Tibial artery (tissue), 4 donors: ENCODE data around the gene FBXL5.

Experiments used
- DNase-seq, 2 donors: peaks; one replicate each; pipeline ENCODE4 v3.0.0-alpha.2; 2019
- H3K27ac ChIP-seq, 2 donors: fragments of 200-600 bp; sonication (generic) in 1 of 2; 1 replicate in 1 of 2; 2 replicates in 1 of 2; pipeline ENCODE4 v1.5.1; 2018 to 2019; ENCODE audit warnings: mild to moderate bottlenecking in 1 of 2
- H3K27me3 ChIP-seq, 2 donors: fragments of 200-600 bp; sonication (generic) in 1 of 2; one replicate each; pipeline versions ENCODE4 v1.5.1 to v1.6.0; 2016 to 2019
- H3K36me3 ChIP-seq, 3 donors: fragments of 200-600 bp; sonication (generic) in 2 of 3; one replicate each; pipeline ENCODE4 v1.5.1; 2016 to 2019; ENCODE audit warnings: mild to moderate bottlenecking in 2 of 3
- H3K4me1 ChIP-seq, 4 donors: fragments of 200-600 bp; sonication (generic) in 2 of 4; 1 replicate in 3 of 4; 2 replicates in 1 of 4; pipeline ENCODE4 v1.5.1; 2016 to 2019
- H3K4me3 ChIP-seq, 2 donors: fragments of 200-600 bp; sonication (generic) in 1 of 2; 1 replicate in 1 of 2; 2 replicates in 1 of 2; pipeline ENCODE4 v1.5.1; 2018 to 2019; ENCODE audit warnings: mild to moderate bottlenecking in 2 of 2
- H3K9me3 ChIP-seq, 3 donors: fragments of 200-600 bp; sonication (generic) in 1 of 3; one replicate each; pipeline ENCODE4 v1.5.1; 2016 to 2019
- intact Hi-C: fragments of 100-400 bp; cut with DNase I; formaldehyde crosslinking; loops from one replicate; pipeline ENCODE4 v1.15.0; 2023; ENCODE audit warnings: low total_unique reads
- TF ChIP-seq, protein P1 (sequence below), 2 experiments: fragments of 200-600 bp in 1 of 2; fragments of 450-650 bp in 1 of 2; IDR thresholded peaks; one replicate each; pipeline ENCODE4 v1.5.1; 2017 to 2019; ENCODE audit warnings: antibody characterized with exemption in 2 of 2, mild to moderate bottlenecking in 1 of 2, moderate library complexity in 1 of 2

The FBXL5 gene

GRCh38 chr4:15575966-15576365, 79.2 kb downstream of the FBXL5 start:
- Histone ChIP-seq H3K27ac (no peak overlapping the region), H3K9me3 (no peaks in the 10 kb centered on the region), H3K4me1 (peaks cover 0 to 12% (median 0%) of the 10 kb centered on the region in 4 donors), H3K4me3 (no peak overlapping the region), H3K27me3 (no peaks in the 10 kb centered on the region), H3K36me3 (peaks cover 0 to 33% (median 29%) of the 10 kb centered on the region in 3 donors)
- no peak for DNase-seq
- intact Hi-C loops: no loop called here
- TF ChIP-seq, protein P1, sequence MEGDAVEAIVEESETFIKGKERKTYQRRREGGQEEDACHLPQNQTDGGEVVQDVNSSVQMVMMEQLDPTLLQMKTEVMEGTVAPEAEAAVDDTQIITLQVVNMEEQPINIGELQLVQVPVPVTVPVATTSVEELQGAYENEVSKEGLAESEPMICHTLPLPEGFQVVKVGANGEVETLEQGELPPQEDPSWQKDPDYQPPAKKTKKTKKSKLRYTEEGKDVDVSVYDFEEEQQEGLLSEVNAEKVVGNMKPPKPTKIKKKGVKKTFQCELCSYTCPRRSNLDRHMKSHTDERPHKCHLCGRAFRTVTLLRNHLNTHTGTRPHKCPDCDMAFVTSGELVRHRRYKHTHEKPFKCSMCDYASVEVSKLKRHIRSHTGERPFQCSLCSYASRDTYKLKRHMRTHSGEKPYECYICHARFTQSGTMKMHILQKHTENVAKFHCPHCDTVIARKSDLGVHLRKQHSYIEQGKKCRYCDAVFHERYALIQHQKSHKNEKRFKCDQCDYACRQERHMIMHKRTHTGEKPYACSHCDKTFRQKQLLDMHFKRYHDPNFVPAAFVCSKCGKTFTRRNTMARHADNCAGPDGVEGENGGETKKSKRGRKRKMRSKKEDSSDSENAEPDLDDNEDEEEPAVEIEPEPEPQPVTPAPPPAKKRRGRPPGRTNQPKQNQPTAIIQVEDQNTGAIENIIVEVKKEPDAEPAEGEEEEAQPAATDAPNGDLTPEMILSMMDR (IDR thresholded peaks at IDR 0.05): no peak

- Histone ChIP-seq H3K9me3 (no peaks in the 10 kb centered on the region), H3K27ac (no peak overlapping the region), H3K4me3 (no peak overlapping the region), H3K27me3 (no peaks in the 10 kb centered on the region), H3K36me3 (peaks cover 45 to 82% (median 57%) of the 10 kb centered on the region in 3 donors), H3K4me1 (no peaks in the 10 kb centered on the region)
- intact Hi-C loops: no loop called here
- no peak for DNase-seq
- TF ChIP-seq, protein P1 (IDR thresholded peaks at IDR 0.05): no peak
Observed at GRCh38 chr4:15569746-15570145, 85.4 kb downstream of the FBXL5 start.

DNA sequence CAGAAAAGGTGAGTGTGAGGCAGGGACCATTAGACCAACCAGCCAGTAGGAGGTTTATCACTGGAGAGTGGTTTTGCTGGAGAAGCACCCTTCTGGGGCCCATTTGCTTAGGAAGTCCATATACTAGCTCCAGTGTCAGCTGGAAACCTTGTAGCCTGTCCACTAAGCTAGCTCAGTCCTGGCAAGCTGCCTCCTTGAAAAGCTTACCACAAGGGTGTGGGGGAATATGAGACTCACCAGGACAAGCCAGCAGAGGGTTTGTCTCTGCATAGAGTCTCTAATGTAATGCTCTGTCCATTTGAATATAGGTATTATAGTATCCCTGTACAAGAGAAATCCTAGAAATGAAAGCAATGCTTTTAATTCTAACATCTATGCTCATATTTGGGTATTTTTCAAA, 86.3 kb downstream of the FBXL5 start:
- Histone ChIP-seq H3K36me3 (peaks cover 53 to 85% (median 66%) of the 10 kb centered on the region in 3 donors), H3K4me3 (no peak overlapping the region), H3K4me1 (no peaks in the 10 kb centered on the region), H3K9me3 (no peaks in the 10 kb centered on the region), H3K27me3 (no peaks in the 10 kb centered on the region), H3K27ac (no peak overlapping the region)
- DNase-seq: no peak
- intact Hi-C loops: no loop called here
- TF ChIP-seq, protein P1 (IDR thresholded peaks at IDR 0.05): no peak

- TF ChIP-seq, protein P1 (IDR thresholded peaks at IDR 0.05): no peak
- Histone ChIP-seq H3K36me3 (peaks cover 54 to 81% (median 69%) of the 10 kb centered on the region in 3 donors), H3K27me3 (no peaks in the 10 kb centered on the region), H3K27ac (no peak overlapping the region), H3K4me3 (no peak overlapping the region), H3K9me3 (no peaks in the 10 kb centered on the region), H3K4me1 (peaks cover 0 to 4% (median 0%) of the 10 kb centered on the region in 4 donors)
- intact Hi-C loops: no loop called here
- no peak for DNase-seq
Observed at GRCh38 chr4:15563871-15564270, 91.3 kb downstream of the FBXL5 start.

DNA sequence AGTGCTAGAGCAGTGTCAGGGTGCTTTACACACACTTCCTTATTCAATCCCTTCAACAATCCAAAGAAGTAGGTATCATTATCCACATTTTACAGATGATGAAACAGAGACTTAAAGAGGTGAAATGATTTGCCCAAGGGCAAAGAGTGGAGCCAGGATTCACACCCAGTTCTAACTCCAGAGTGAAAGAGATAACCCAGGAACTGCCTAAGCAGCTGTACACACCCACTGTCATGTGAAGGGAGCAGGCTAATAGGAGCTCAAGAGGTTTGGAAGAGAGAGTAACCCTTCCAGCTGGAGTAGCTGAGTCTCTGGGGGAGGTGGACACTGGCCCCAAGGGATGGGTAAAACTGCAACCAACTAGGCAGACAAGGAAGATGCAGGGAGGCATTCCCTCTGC, 92.5 kb downstream of the FBXL5 start:
- DNase-seq: no peak
- intact Hi-C loops: no loop called here
- H3K4me1 ChIP-seq: peaks cover 0 to 4% (median 0%) of the 10 kb centered on the region in 4 donors
- H3K27ac ChIP-seq: no peak overlapping the region
- H3K27me3 ChIP-seq: no peaks in the 10 kb centered on the region
- TF ChIP-seq, protein P1 (IDR thresholded peaks at IDR 0.05): no peak
- no peak overlapping the region for H3K4me3 ChIP-seq
- H3K9me3 ChIP-seq: no peaks in the 10 kb centered on the region
- peaks cover 50 to 80% (median 72%) of the 10 kb centered on the region in 3 donors for H3K36me3 ChIP-seq

- H3K27me3 ChIP-seq: no peaks in the 10 kb centered on the region
- DNase-seq: no peak
- peaks cover 50 to 80% (median 74%) of the 10 kb centered on the region in 3 donors for H3K36me3 ChIP-seq
- H3K9me3 ChIP-seq: no peaks in the 10 kb centered on the region
- H3K27ac ChIP-seq: no peak overlapping the region
- H3K4me1 ChIP-seq: peaks cover 0 to 4% (median 0%) of the 10 kb centered on the region in 4 donors
- intact Hi-C loops: no loop called here
- TF ChIP-seq, protein P1 (IDR thresholded peaks at IDR 0.05): no peak
- no peak overlapping the region for H3K4me3 ChIP-seq
Observed at GRCh38 chr4:15562114-15562513, 93.0 kb downstream of the FBXL5 start.
